ENCODE results near the gene CSTB.

GRCh38 chr21:43799301-43799840 lies 23.3 kb upstream of the CSTB start:
- TF ChIP-seq CTCF (IDR thresholded peaks at IDR 0.05): no peak
- TF ChIP-seq POLR2A (IDR thresholded peaks at IDR 0.05): no peak

Data from esophagus squamous epithelium (tissue), 4 donors.